Measurements from ENCODE around the gene WNT3. TPM values are rescaled to one million over a fixed set of nuclear protein-coding genes. Genes with fewer than 3 reads are reported as not detected.
A peak's percentile ranks its signal among the peaks of the same experiment; 100 is the strongest.

The WNT3 gene
- total and polyA plus RNA-seq, 2 donors (not counting 1 experiment from before 2014, with no cell fraction given) = 0.86 to 1.4 TPM

- no peaks in the 10 kb centered on the region for H4K20me1 ChIP-seq (ENCODE audit: control insufficient read depth, insufficient read depth, low read length, poor library complexity, severe bottlenecking)
- POLR2A ChIA-PET = no interaction called here
- H3K4me3 ChIP-seq (ENCODE audit: control extremely low read depth in 1 of 5, extremely low read depth in 1 of 5, insufficient read depth in 1 of 5, low read depth in 2 of 5, low read length in 4 of 5) = no peak overlapping the region
- H3K9ac ChIP-seq (ENCODE audit: low read length) = no peak overlapping the region
- intact Hi-C loops (cut with micrococcal nuclease) = no loop called here
- peaks cover 13 to 20% of the 10 kb centered on the region in 2 donors for H3K4me1 ChIP-seq (ENCODE audit: control insufficient read depth in 2 of 2, insufficient read depth in 2 of 2, low read length in 2 of 2)
- H3K4me3 Mint-ChIP-seq = peak overlapping the region; percentile 77
- CTCF ChIA-PET = no interaction called here
- no peaks in the 10 kb centered on the region for H3K36me3 ChIP-seq (replicated peaks in 1 of 2; ENCODE audit: control extremely low read depth in 1 of 2, control insufficient read depth in 1 of 2, extremely low read depth in 1 of 2, insufficient read depth in 2 of 2, low read length in 1 of 2)
- H3K27ac Mint-ChIP-seq = no peak overlapping the region
- H3K4me2 ChIP-seq (replicated peaks; ENCODE audit: low read depth, low read length, poor library complexity, severe bottlenecking) = peak overlapping the region; percentile 89
- peaks cover 2 to 69% (median 31%) of the 10 kb centered on the region in 4 experiments for H3K27me3 ChIP-seq (replicated peaks in 1 of 4; ENCODE audit: control extremely low read depth in 1 of 4, control insufficient read depth in 3 of 4, insufficient read depth in 4 of 4, low read length in 3 of 4)
- H3K27me3 Mint-ChIP-seq = peaks cover 69% of the 10 kb centered on the region
- H3K27ac ChIP-seq (ENCODE audit: low read length in 2 of 2) = no peak overlapping the region
- WGBS (ENCODE audit: insufficient coverage) = 46% methylated on average over 10 of the region's 13 CpGs
- no peak for ATAC-seq (ENCODE audit: low read depth)
- peak overlapping the region; percentile 42 for H2AFZ ChIP-seq (ENCODE audit: insufficient read depth, low read depth, low read length, poor library complexity, severe bottlenecking)
- TF ChIP-seq CTCF (IDR thresholded peaks at IDR 0.05) (no peak), EZH2 (IDR thresholded peaks at IDR 0.05; ENCODE audit: borderline replicate concordance, insufficient read depth, low read depth, low read length, poor library complexity, severe bottlenecking) (no peak)
- peaks cover 0 to 2% (median 0%) of the 10 kb centered on the region in 3 donors for H3K9me3 ChIP-seq (ENCODE audit: control extremely low read depth in 1 of 3, control insufficient read depth in 2 of 3, insufficient read depth in 1 of 3, low read length in 2 of 3)
- no peaks in the 10 kb centered on the region for H3K9me3 Mint-ChIP-seq (ENCODE audit: insufficient read depth)
- DNase-seq = no peak
- peaks cover 21% of the 10 kb centered on the region for H3K4me1 Mint-ChIP-seq
- H3K79me2 ChIP-seq (ENCODE audit: control insufficient read depth, insufficient read depth, low read length) = no peaks in the 10 kb centered on the region
Observed at GRCh38 chr17:46850688-46851028, 32.2 kb upstream of the WNT3 start.

- Histone ChIP-seq H3K36me3 (replicated peaks in 1 of 2; ENCODE audit: control extremely low read depth in 1 of 2, control insufficient read depth in 1 of 2, extremely low read depth in 1 of 2, insufficient read depth in 2 of 2, low read length in 1 of 2) (no peaks in the 10 kb centered on the region), H3K9ac (ENCODE audit: low read length) (no peak overlapping the region), H3K4me1 (ENCODE audit: control insufficient read depth in 2 of 2, insufficient read depth in 2 of 2, low read length in 2 of 2) (peaks cover 13 to 20% of the 10 kb centered on the region in 2 donors), H3K27ac (ENCODE audit: low read length in 2 of 2) (no peak overlapping the region), H4K20me1 (ENCODE audit: control insufficient read depth, insufficient read depth, low read length, poor library complexity, severe bottlenecking) (no peaks in the 10 kb centered on the region), H2AFZ (ENCODE audit: insufficient read depth, low read depth, low read length, poor library complexity, severe bottlenecking) (no peak overlapping the region), H3K27me3 (replicated peaks in 1 of 4; ENCODE audit: control extremely low read depth in 1 of 4, control insufficient read depth in 3 of 4, insufficient read depth in 4 of 4, low read length in 3 of 4) (peaks cover 2 to 69% (median 27%) of the 10 kb centered on the region in 4 experiments), H3K9me3 (ENCODE audit: control extremely low read depth in 1 of 3, control insufficient read depth in 2 of 3, insufficient read depth in 1 of 3, low read length in 2 of 3) (peaks cover 0 to 3% (median 2%) of the 10 kb centered on the region in 3 donors), H3K4me3 (ENCODE audit: control extremely low read depth in 1 of 5, extremely low read depth in 1 of 5, insufficient read depth in 1 of 5, low read depth in 2 of 5, low read length in 4 of 5) (no peak overlapping the region), H3K4me2 (replicated peaks; ENCODE audit: low read depth, low read length, poor library complexity, severe bottlenecking) (no peak overlapping the region), H3K79me2 (ENCODE audit: control insufficient read depth, insufficient read depth, low read length) (no peaks in the 10 kb centered on the region)
- DNase-seq = no peak
- peaks cover 2% of the 10 kb centered on the region for H3K9me3 Mint-ChIP-seq (ENCODE audit: insufficient read depth)
- H3K27me3 Mint-ChIP-seq = peaks cover 61% of the 10 kb centered on the region
- ATAC-seq (ENCODE audit: low read depth) = no peak
- ChIA-PET POLR2A (no interaction called here), CTCF (no interaction called here)
- H3K27ac Mint-ChIP-seq = no peak overlapping the region
- peaks cover 23% of the 10 kb centered on the region for H3K4me1 Mint-ChIP-seq
- intact Hi-C loops (cut with micrococcal nuclease) = no loop called here
- WGBS (ENCODE audit: insufficient coverage) = 83% methylated on average over 1 of the region's 6 CpGs
- H3K4me3 Mint-ChIP-seq = no peak overlapping the region
- TF ChIP-seq EZH2 (IDR thresholded peaks at IDR 0.05; ENCODE audit: borderline replicate concordance, insufficient read depth, low read depth, low read length, poor library complexity, severe bottlenecking) (no peak), CTCF (IDR thresholded peaks at IDR 0.05) (no peak)
Observed at GRCh38 chr17:46848534-46848933, 30.0 kb upstream of the WNT3 start.
